Glomerular endothelial cell (primary cell): ENCODE measurements around the gene WRNIP1. TPM values are rescaled to one million over a fixed set of nuclear protein-coding genes. Genes with fewer than 3 reads are reported as not detected.
"Not testable (repeated sequence)": the region's sequence is repeated elsewhere in the genome, so short reads cannot be mapped to it uniquely, and the experiment has no call there.

ENCODE experiments used
- DNase-seq: peaks from one replicate; pipeline ENCODE4 v3.0.0-alpha.2; 2011; ENCODE audit warnings: low read depth, low spot score; ENCODE audit errors: extremely low read depth
- total RNA-seq: library from RNA; depleted of rRNA; stranded (reverse); fragments of >200 nt; gene quantifications from 2 replicates; pipeline ENCODE4 v1.2.3, GENCODE V29; 2015

The WRNIP1 gene
- total RNA-seq, 1 donor from 2014 or later, result 71.6 TPM

GRCh38 chr6:2782825-2783187, 17.6 kb downstream of the WRNIP1 start:
- no peak for DNase-seq

- DNase-seq, result no peak
These were observed 18.2 kb downstream of the WRNIP1 start for GRCh38 chr6:2783188-2783963.

GRCh38 chr6:2784061-2784460, 18.9 kb downstream of the WRNIP1 start:
- DNase-seq, result no peak

- no peak for DNase-seq
These were observed 19.7 kb downstream of the WRNIP1 start for GRCh38 chr6:2784930-2785329.

GRCh38 chr6:2786269-2786668, 21.1 kb downstream of the WRNIP1 start:
- no peak for DNase-seq

GRCh38 chr6:2790588-2791449, 25.6 kb downstream of the WRNIP1 start:
- peak; percentile 70 for DNase-seq

- no peak for DNase-seq
These were observed 26.3 kb downstream of the WRNIP1 start for GRCh38 chr6:2791450-2791974.

GRCh38 chr6:2792330-2793110, 27.3 kb downstream of the WRNIP1 start:
- no peak for DNase-seq

- no peak for DNase-seq
These were observed 28.4 kb downstream of the WRNIP1 start for GRCh38 chr6:2793534-2794151.

GRCh38 chr6:2794171-2794730, 29.1 kb downstream of the WRNIP1 start:
- DNase-seq, result no peak

- DNase-seq, result no peak
These were observed 30.0 kb downstream of the WRNIP1 start for GRCh38 chr6:2795162-2795561.

GRCh38 chr6:2795956-2796355, 30.8 kb downstream of the WRNIP1 start:
- no peak for DNase-seq

GRCh38 chr6:2796861-2797260, 31.7 kb downstream of the WRNIP1 start:
- DNase-seq, result no peak

- DNase-seq, result no peak
These were observed 32.4 kb downstream of the WRNIP1 start for GRCh38 chr6:2797564-2798031.

GRCh38 chr6:2798586-2799134, 33.5 kb downstream of the WRNIP1 start:
- no peak for DNase-seq

GRCh38 chr6:2799936-2800527, 34.8 kb downstream of the WRNIP1 start:
- no peak for DNase-seq

GRCh38 chr6:2800552-2801316, 35.5 kb downstream of the WRNIP1 start:
- no peak for DNase-seq

- not testable (repeated sequence) for DNase-seq
These were observed 36.5 kb downstream of the WRNIP1 start for GRCh38 chr6:2801687-2802086.
